Body of pancreas (tissue), 4 donors: Measurements from ENCODE around the gene NDNF. TPM values are rescaled to one million over a fixed set of nuclear protein-coding genes. Genes with fewer than 3 reads are reported as not detected.

Experiments
- ATAC-seq: fragments of 150-250 bp; one replicate; pipeline ENCODE4 v1.9.1; 2016
- DNase-seq, 4 donors: peaks; one replicate each; pipeline ENCODE4 v3.0.0-alpha.2; 2019
- H3K27ac ChIP-seq, 4 donors: fragments of 200-600 bp; sonication (generic); 1 replicate in 3 of 4; 2 replicates in 1 of 4; pipeline versions ENCODE4 v1.5.1 to v1.6.1; 2016 to 2019; ENCODE audit warnings: mild to moderate bottlenecking in 1 of 4, mixed read lengths in 1 of 4, moderate library complexity in 1 of 4
- H3K27me3 ChIP-seq, 2 donors: fragments of 200-600 bp; sonication (generic); one replicate each; pipeline ENCODE4 v1.6.0; 2016; ENCODE audit warnings: mild to moderate bottlenecking in 1 of 2
- H3K36me3 ChIP-seq, 2 donors: fragments of 200-600 bp; sonication (generic); replicated peaks in 1 of 2; 2 replicates each; pipeline ENCODE4 v1.5.1; 2016; ENCODE audit warnings: low read depth in 2 of 2; ENCODE audit not compliant: insufficient read depth in 1 of 2
- H3K4me1 ChIP-seq: fragments of 200-600 bp; sonication (generic); one replicate; pipeline ENCODE4 v1.6.0; 2016
- H3K4me3 ChIP-seq, 2 donors: fragments of 200-600 bp; sonication (generic); 1 replicate in 1 of 2; 2 replicates in 1 of 2; pipeline ENCODE4 v1.5.1; 2016 to 2019
- H3K9me3 ChIP-seq, 3 donors: fragments of 200-600 bp; sonication (generic); 1 replicate in 2 of 3; 2 replicates in 1 of 3; pipeline ENCODE4 v1.5.1; 2016
- CTCF ChIP-seq, 7 experiments: fragments of 450-650 bp in 4 of 7; fragments of 200-600 bp in 3 of 7; sonication (generic) in 3 of 7; IDR thresholded peaks; one replicate each; pipeline ENCODE4 v1.5.1; 2016 to 2019; ENCODE audit warnings: antibody characterized with exemption in 7 of 7
- POLR2A ChIP-seq, 3 donors: fragments of 450-650 bp; IDR thresholded peaks; one replicate each; pipeline ENCODE4 v1.6.1; 2016; ENCODE audit warnings: antibody characterized with exemption in 3 of 3, mild to moderate bottlenecking in 2 of 3
- WGBS, 2 donors: methylation state at CpG; one replicate each; pipeline ENCODE4 v1.1.5; 2017; 5-methylcytosine and 5-hydroxymethylcytosine counted together
- intact Hi-C: fragments of 100-400 bp; cut with DNase I; formaldehyde crosslinking; loops from one replicate; pipeline ENCODE4 v1.15.1; 2023
- total RNA-seq, 2 donors: library from RNA; depleted of rRNA; stranded (reverse); fragments of >200 nt; gene quantifications; one replicate each; pipeline ENCODE4 v1.1.0, GENCODE V29; 2016

NDNF gene
- total RNA-seq, 2 donors from 2014 or later: 0.52 to 0.66 TPM

- Histone ChIP-seq H3K36me3 (no peaks in the 10 kb centered on the region), H3K27me3 (peaks cover 0 to 4% of the 10 kb centered on the region in 2 donors), H3K9me3 (no peaks in the 10 kb centered on the region), H3K4me1 (no peaks in the 10 kb centered on the region), H3K27ac (no peak overlapping the region), H3K4me3 (no peak overlapping the region)
- DNase-seq (no peak), ATAC-seq (no peak)
- intact Hi-C loops: no loop called here
- 69 to 78% methylated on average over 3 of the region's 3 CpGs for WGBS, 2 donors
- TF ChIP-seq CTCF (IDR thresholded peaks at IDR 0.05): no peak
- no peak for TF ChIP-seq POLR2A (IDR thresholded peaks at IDR 0.05)
These were observed 7.9 kb downstream of the NDNF start for GRCh38 chr4:121064482-121064881.

GRCh38 chr4:121062521-121062920 lies 9.8 kb downstream of the NDNF start:
- 26 to 37% methylated on average over 5 of the region's 5 CpGs for WGBS, 2 donors
- H3K4me1 ChIP-seq: no peaks in the 10 kb centered on the region
- DNase-seq (no peak), ATAC-seq (no peak)
- H3K4me3 ChIP-seq: no peak overlapping the region
- intact Hi-C loops: no loop called here
- peaks cover 0 to 4% of the 10 kb centered on the region in 2 donors for H3K27me3 ChIP-seq
- no peak overlapping the region for H3K27ac ChIP-seq
- TF ChIP-seq CTCF (IDR thresholded peaks at IDR 0.05) (no peak), POLR2A (IDR thresholded peaks at IDR 0.05) (no peak)
- H3K36me3 ChIP-seq: no peaks in the 10 kb centered on the region
- no peaks in the 10 kb centered on the region for H3K9me3 ChIP-seq

- ATAC-seq (no peak), DNase-seq (no peak)
- Histone ChIP-seq H3K4me3 (no peak overlapping the region), H3K27ac (no peak overlapping the region), H3K9me3 (no peaks in the 10 kb centered on the region), H3K36me3 (no peaks in the 10 kb centered on the region), H3K4me1 (no peaks in the 10 kb centered on the region), H3K27me3 (peaks cover 0 to 4% of the 10 kb centered on the region in 2 donors)
- TF ChIP-seq CTCF (IDR thresholded peaks at IDR 0.05) (no peak), POLR2A (IDR thresholded peaks at IDR 0.05) (no peak)
- WGBS, 2 donors: 67 to 73% methylated on average over 3 of the region's 3 CpGs
- intact Hi-C loops: no loop called here
These were observed 10.5 kb downstream of the NDNF start for GRCh38 chr4:121061861-121062260.

- no peaks in the 10 kb centered on the region for H3K36me3 ChIP-seq
- H3K9me3 ChIP-seq: no peaks in the 10 kb centered on the region
- no peak for ATAC-seq
- H3K27ac ChIP-seq: no peak overlapping the region
- no peak for DNase-seq
- intact Hi-C loops: no loop called here
- WGBS, 2 donors: 79% methylated on average over 12 of the region's 12 CpGs
- peaks cover 0 to 4% of the 10 kb centered on the region in 2 donors for H3K27me3 ChIP-seq
- H3K4me3 ChIP-seq: no peak overlapping the region
- TF ChIP-seq POLR2A (IDR thresholded peaks at IDR 0.05) (no peak), CTCF (IDR thresholded peaks at IDR 0.05) (no peak)
- H3K4me1 ChIP-seq: no peaks in the 10 kb centered on the region
These were observed 11.1 kb downstream of the NDNF start for GRCh38 chr4:121061215-121061614.

GRCh38 chr4:121057466-121057922 lies 14.8 kb downstream of the NDNF start:
- WGBS, 2 donors: 31 to 42% methylated on average over 6 to 9 of the region's 9 CpGs
- no peak overlapping the region for H3K4me3 ChIP-seq
- H3K4me1 ChIP-seq: no peaks in the 10 kb centered on the region
- H3K9me3 ChIP-seq: no peaks in the 10 kb centered on the region
- TF ChIP-seq POLR2A (IDR thresholded peaks at IDR 0.05) (no peak), CTCF (IDR thresholded peaks at IDR 0.05) (no peak)
- DNase-seq: no peak
- intact Hi-C loops: no loop called here
- no peaks in the 10 kb centered on the region for H3K27me3 ChIP-seq
- H3K27ac ChIP-seq: no peak overlapping the region
- no peak for ATAC-seq
- H3K36me3 ChIP-seq: no peaks in the 10 kb centered on the region
